CD14-positive monocyte (primary cell): ENCODE data around the gene DDAH1. TPM values are rescaled to one million over a fixed set of nuclear protein-coding genes. Genes with fewer than 3 reads are reported as not detected.

ENCODE experiments used
- DNase-seq, 3 donors: peaks; one replicate each; pipeline ENCODE4 v3.0.0-alpha.2; 2011 to 2022
- H2AFZ ChIP-seq: 2 replicates; pipeline ENCODE4 v1.6.0; 2012; ENCODE audit warnings: mild to moderate bottlenecking, low read depth, low read length, inconsistent platforms; ENCODE audit not compliant: insufficient read depth, poor library complexity, severe bottlenecking
- H3K27ac ChIP-seq, 2 donors: 1 replicate in 1 of 2; 2 replicates in 1 of 2; pipeline ENCODE4 v1.5.1; 2012 to 2013; ENCODE audit warnings: low read length in 2 of 2, control low read depth in 1 of 2, inconsistent platforms in 1 of 2, low read depth in 1 of 2, mild to moderate bottlenecking in 1 of 2
- H3K27me3 ChIP-seq, 2 donors: one replicate each; pipeline versions ENCODE4 v1.6.0 to v1.6.1; 2011 to 2013; ENCODE audit warnings: low read length in 2 of 2; ENCODE audit not compliant: control insufficient read depth in 2 of 2, insufficient read depth in 2 of 2
- H3K36me3 ChIP-seq, 2 donors: replicated peaks in 1 of 2; 1 replicate in 1 of 2; 2 replicates in 1 of 2; pipeline versions ENCODE4 v1.5.1 to v1.6.1; 2012 to 2013; ENCODE audit warnings: low read length in 2 of 2, control low read depth in 1 of 2, inconsistent platforms in 1 of 2, mild to moderate bottlenecking in 1 of 2; ENCODE audit not compliant: insufficient read depth in 2 of 2, control insufficient read depth in 1 of 2
- H3K4me1 ChIP-seq, 2 donors: 1 replicate in 1 of 2; 2 replicates in 1 of 2; pipeline versions ENCODE4 v1.5.1 to v1.6.1; 2012 to 2013; ENCODE audit warnings: low read length in 2 of 2, control low read depth in 1 of 2, inconsistent platforms in 1 of 2, mild to moderate bottlenecking in 1 of 2, moderate library complexity in 1 of 2; ENCODE audit not compliant: insufficient read depth in 2 of 2, control insufficient read depth in 1 of 2
- H3K4me2 ChIP-seq: replicated peaks from 2 replicates; pipeline ENCODE3; 2012; ENCODE audit warnings: low read length, moderate library complexity, mild to moderate bottlenecking; ENCODE audit not compliant: poor library complexity, severe bottlenecking; ENCODE audit errors: extremely low read depth
- H3K4me3 ChIP-seq, 3 experiments: fragments of 200-600 bp in 1 of 3; sonication (generic) in 1 of 3; replicated peaks in 1 of 3; 1 replicate in 2 of 3; 2 replicates in 1 of 3; pipeline ENCODE4 v1.5.1; 2011 to 2013; ENCODE audit warnings: low read length in 3 of 3, mild to moderate bottlenecking in 3 of 3, control low read depth in 2 of 3, low read depth in 2 of 3, inconsistent platforms in 1 of 3, moderate library complexity in 1 of 3
- H3K79me2 ChIP-seq: 2 replicates; pipeline ENCODE4 v1.6.0; 2012; ENCODE audit warnings: mild to moderate bottlenecking, control low read depth, inconsistent platforms, low read length, moderate library complexity; ENCODE audit not compliant: insufficient read depth
- H3K9ac ChIP-seq: 2 replicates; pipeline ENCODE4 v1.6.0; 2017; ENCODE audit warnings: low read length, mild to moderate bottlenecking; ENCODE audit not compliant: insufficient read depth, poor library complexity, severe bottlenecking
- H3K9me3 ChIP-seq, 2 donors: replicated peaks in 1 of 2; 1 replicate in 1 of 2; 2 replicates in 1 of 2; pipeline versions ENCODE4 v1.5.1 to v1.6.1; 2012 to 2013; ENCODE audit warnings: low read length in 2 of 2, control low read depth in 1 of 2; ENCODE audit not compliant: control insufficient read depth in 1 of 2, insufficient read depth in 1 of 2
- H4K20me1 ChIP-seq: 2 replicates; pipeline ENCODE4 v1.6.0; 2012; ENCODE audit warnings: mild to moderate bottlenecking, low read length, control low read depth, moderate library complexity; ENCODE audit not compliant: insufficient read depth
- H3K27ac Mint-ChIP-seq, 7 donors: one replicate each; pipeline ENCODE4 v1.8.0; 2020; ENCODE audit warnings: mild to moderate bottlenecking in 7 of 7, mixed read lengths in 7 of 7, moderate library complexity in 6 of 7, inconsistent platforms in 2 of 7
- H3K27me3 Mint-ChIP-seq, 3 donors: one replicate each; pipeline ENCODE4 v1.8.0; 2021 to 2022; ENCODE audit warnings: low read depth in 3 of 3, mild to moderate bottlenecking in 3 of 3, mixed read lengths in 3 of 3, moderate library complexity in 3 of 3, inconsistent platforms in 1 of 3
- H3K36me3 Mint-ChIP-seq, 2 donors: one replicate each; pipeline ENCODE4 v1.8.0; 2020; ENCODE audit warnings: mixed read lengths in 2 of 2, inconsistent platforms in 1 of 2, mild to moderate bottlenecking in 1 of 2
- H3K4me1 Mint-ChIP-seq: one replicate; pipeline ENCODE4 v1.8.0; 2020; ENCODE audit warnings: mild to moderate bottlenecking, mixed read lengths
- H3K4me3 Mint-ChIP-seq, 2 donors: one replicate each; pipeline ENCODE4 v1.8.0; 2020; ENCODE audit warnings: mild to moderate bottlenecking in 2 of 2, mixed read lengths in 2 of 2, moderate library complexity in 1 of 2
- H3K9me3 Mint-ChIP-seq, 7 donors: one replicate each; pipeline ENCODE4 v1.8.0; 2020 to 2022; ENCODE audit warnings: mixed read lengths in 7 of 7, mild to moderate bottlenecking in 6 of 7, moderate library complexity in 6 of 7, inconsistent platforms in 2 of 7
- WGBS: methylation state at CpG from one replicate; pipeline ENCODE4 v1.1.5; 2013; ENCODE audit warnings: missing lambda C conversion rate; ENCODE audit not compliant: insufficient coverage; 5-methylcytosine and 5-hydroxymethylcytosine counted together
- intact Hi-C, 2 donors: fragments of 100-400 bp; cut with micrococcal nuclease; formaldehyde crosslinking; loops; one replicate each; pipeline versions ENCODE4 v1.15.0 to v1.15.1; 2023
- polyA plus RNA-seq, 3 donors: library from polyadenylated mRNA; depleted of rRNA in 1 of 3; unstranded in 2 of 3; stranded (reverse) in 1 of 3; fragments of 300-500 nt in 2 of 3; fragments of >200 nt in 1 of 3; fragmentation: Illumina TruSeq in 2 of 3; gene quantifications; 1 replicate in 2 of 3; 2 replicates in 1 of 3; pipeline ENCODE4 v1.2.3, GENCODE V29; 2012 to 2021
- TF ChIP-seq, protein P1 (sequence below): fragments of 200-600 bp; IDR thresholded peaks from one replicate; pipeline ENCODE4 v1.8.0; 2022; ENCODE audit warnings: antibody characterized with exemption, mild to moderate bottlenecking

Gene DDAH1
- polyA plus RNA-seq, 3 donors, result not detected

DNA sequence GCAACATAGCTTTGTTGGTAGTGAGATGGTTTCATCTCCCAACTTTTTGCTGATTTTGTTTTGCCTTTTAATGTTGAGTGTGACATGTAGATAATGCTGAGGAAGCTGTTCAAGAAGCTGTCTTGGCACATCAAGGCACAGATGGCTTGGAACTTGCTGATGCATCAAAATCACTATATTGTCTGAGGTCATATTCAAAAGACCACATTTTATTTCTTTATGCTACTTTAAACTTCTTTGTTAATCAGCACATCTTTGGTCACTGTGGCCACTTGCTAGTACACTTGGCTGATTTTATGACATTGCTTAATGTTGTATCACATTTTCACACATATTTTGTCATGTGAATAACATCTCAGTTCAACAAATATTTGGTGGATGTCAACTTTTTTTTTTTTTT is 101.4 kb downstream of the DDAH1 start:
- Histone ChIP-seq H3K9me3 (no peaks in the 10 kb centered on the region), H4K20me1 (no peaks in the 10 kb centered on the region), H3K4me3 (no peak overlapping the region), H3K27ac (no peak overlapping the region), H3K4me1 (no peaks in the 10 kb centered on the region), H3K79me2 (no peaks in the 10 kb centered on the region), H3K36me3 (no peaks in the 10 kb centered on the region), H3K27me3 (no peaks in the 10 kb centered on the region), H2AFZ (no peak overlapping the region), H3K9ac (no peak overlapping the region), H3K4me2 (no peak overlapping the region)
- TF ChIP-seq, protein P1, sequence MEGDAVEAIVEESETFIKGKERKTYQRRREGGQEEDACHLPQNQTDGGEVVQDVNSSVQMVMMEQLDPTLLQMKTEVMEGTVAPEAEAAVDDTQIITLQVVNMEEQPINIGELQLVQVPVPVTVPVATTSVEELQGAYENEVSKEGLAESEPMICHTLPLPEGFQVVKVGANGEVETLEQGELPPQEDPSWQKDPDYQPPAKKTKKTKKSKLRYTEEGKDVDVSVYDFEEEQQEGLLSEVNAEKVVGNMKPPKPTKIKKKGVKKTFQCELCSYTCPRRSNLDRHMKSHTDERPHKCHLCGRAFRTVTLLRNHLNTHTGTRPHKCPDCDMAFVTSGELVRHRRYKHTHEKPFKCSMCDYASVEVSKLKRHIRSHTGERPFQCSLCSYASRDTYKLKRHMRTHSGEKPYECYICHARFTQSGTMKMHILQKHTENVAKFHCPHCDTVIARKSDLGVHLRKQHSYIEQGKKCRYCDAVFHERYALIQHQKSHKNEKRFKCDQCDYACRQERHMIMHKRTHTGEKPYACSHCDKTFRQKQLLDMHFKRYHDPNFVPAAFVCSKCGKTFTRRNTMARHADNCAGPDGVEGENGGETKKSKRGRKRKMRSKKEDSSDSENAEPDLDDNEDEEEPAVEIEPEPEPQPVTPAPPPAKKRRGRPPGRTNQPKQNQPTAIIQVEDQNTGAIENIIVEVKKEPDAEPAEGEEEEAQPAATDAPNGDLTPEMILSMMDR, result no peak
- no peaks in the 10 kb centered on the region for H3K4me1 Mint-ChIP-seq
- H3K36me3 Mint-ChIP-seq, result no peaks in the 10 kb centered on the region
- no peak overlapping the region for H3K27ac Mint-ChIP-seq
- peaks cover 0 to 4% (median 1%) of the 10 kb centered on the region in 3 donors for H3K27me3 Mint-ChIP-seq
- H3K9me3 Mint-ChIP-seq, result no peaks in the 10 kb centered on the region
- no peak overlapping the region for H3K4me3 Mint-ChIP-seq
- DNase-seq, result no peak
- intact Hi-C loops, result no loop called here

DNA sequence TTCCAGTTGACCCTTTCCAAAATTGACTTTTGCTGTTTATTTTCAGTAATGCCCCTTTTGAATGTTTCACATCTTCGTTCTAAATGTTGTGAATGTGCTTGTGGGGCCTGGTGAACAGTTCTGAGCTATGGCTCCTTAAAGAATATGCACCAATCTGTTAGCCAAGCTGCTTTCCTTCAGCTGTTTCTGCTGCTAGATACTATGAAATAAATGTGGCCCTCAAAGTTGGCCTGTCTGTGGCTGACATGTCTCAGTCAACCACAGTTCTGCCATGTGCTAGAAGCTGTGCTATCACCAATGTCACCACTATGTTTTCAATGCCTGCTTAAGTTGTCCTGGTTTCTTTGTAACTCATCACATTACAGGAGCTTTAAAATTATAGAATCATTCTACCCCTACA is 101.9 kb downstream of the DDAH1 start:
- H3K27me3 Mint-ChIP-seq, result peaks cover 0 to 4% (median 1%) of the 10 kb centered on the region in 3 donors
- no peak for DNase-seq
- Histone ChIP-seq H3K9ac (no peak overlapping the region), H3K27ac (no peak overlapping the region), H2AFZ (no peak overlapping the region), H4K20me1 (no peaks in the 10 kb centered on the region), H3K4me3 (no peak overlapping the region), H3K36me3 (no peaks in the 10 kb centered on the region), H3K27me3 (no peaks in the 10 kb centered on the region), H3K4me2 (no peak overlapping the region), H3K79me2 (no peaks in the 10 kb centered on the region), H3K9me3 (no peaks in the 10 kb centered on the region), H3K4me1 (no peaks in the 10 kb centered on the region)
- H3K4me3 Mint-ChIP-seq, result no peak overlapping the region
- no peaks in the 10 kb centered on the region for H3K36me3 Mint-ChIP-seq
- intact Hi-C loops, result no loop called here
- TF ChIP-seq, protein P1, result no peak
- H3K4me1 Mint-ChIP-seq, result no peaks in the 10 kb centered on the region
- H3K27ac Mint-ChIP-seq, result no peak overlapping the region
- 86% methylated on average over 1 of the region's 1 CpG for WGBS
- no peaks in the 10 kb centered on the region for H3K9me3 Mint-ChIP-seq
